Measurements from ENCODE around the gene EEPD1. TPM values are rescaled to one million over a fixed set of nuclear protein-coding genes. Genes with fewer than 3 reads are reported as not detected.

Gene EEPD1
- total RNA-seq, 1 donor = 9.0 TPM

DNA sequence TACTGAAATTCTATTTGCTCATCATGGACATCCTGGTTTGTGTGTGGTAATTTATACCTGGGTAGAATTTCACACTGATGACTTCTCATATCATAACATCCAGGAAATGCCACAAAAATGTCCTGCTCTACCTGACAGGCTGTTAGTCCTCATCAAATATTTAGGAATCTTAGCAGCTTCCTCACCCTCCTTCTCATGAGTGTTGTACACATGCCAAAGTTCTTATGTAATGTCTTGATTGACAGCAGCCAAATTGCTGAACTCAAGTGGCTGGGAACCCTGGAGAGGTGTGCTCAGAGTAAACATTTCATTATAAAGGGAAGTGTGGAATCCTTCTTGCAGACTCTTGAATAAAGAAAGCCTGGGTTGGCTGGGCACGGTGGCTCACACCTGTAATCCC is 8.9 kb downstream of the EEPD1 start:
- Histone ChIP-seq H3K9me3 (ENCODE audit: low read depth, low read length) (no peaks in the 10 kb centered on the region), H3K4me2 (ENCODE audit: insufficient read depth, low read length) (no peak overlapping the region), H3K36me3 (ENCODE audit: insufficient read depth, low read length) (no peaks in the 10 kb centered on the region), H3K79me2 (ENCODE audit: insufficient read depth, low read length) (peaks cover 5% of the 10 kb centered on the region), H3K4me3 (ENCODE audit: insufficient read depth, low read length) (no peak overlapping the region), H2AFZ (ENCODE audit: low read length) (no peak overlapping the region), H3K27ac (ENCODE audit: low read depth, low read length) (no peak overlapping the region), H3K4me1 (ENCODE audit: insufficient read depth, low read length) (peaks cover 7% of the 10 kb centered on the region), H3K27me3 (ENCODE audit: insufficient read depth, low read length) (no peaks in the 10 kb centered on the region), H4K20me1 (ENCODE audit: insufficient read depth, low read length) (peaks cover 3% of the 10 kb centered on the region)
- TF ChIP-seq, protein P1, sequence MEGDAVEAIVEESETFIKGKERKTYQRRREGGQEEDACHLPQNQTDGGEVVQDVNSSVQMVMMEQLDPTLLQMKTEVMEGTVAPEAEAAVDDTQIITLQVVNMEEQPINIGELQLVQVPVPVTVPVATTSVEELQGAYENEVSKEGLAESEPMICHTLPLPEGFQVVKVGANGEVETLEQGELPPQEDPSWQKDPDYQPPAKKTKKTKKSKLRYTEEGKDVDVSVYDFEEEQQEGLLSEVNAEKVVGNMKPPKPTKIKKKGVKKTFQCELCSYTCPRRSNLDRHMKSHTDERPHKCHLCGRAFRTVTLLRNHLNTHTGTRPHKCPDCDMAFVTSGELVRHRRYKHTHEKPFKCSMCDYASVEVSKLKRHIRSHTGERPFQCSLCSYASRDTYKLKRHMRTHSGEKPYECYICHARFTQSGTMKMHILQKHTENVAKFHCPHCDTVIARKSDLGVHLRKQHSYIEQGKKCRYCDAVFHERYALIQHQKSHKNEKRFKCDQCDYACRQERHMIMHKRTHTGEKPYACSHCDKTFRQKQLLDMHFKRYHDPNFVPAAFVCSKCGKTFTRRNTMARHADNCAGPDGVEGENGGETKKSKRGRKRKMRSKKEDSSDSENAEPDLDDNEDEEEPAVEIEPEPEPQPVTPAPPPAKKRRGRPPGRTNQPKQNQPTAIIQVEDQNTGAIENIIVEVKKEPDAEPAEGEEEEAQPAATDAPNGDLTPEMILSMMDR (IDR thresholded peaks at IDR 0.05; ENCODE audit: extremely low read depth, low read depth, low read length) = no peak
- no peak for DNase-seq (ENCODE audit: insufficient read length, low spot score, missing footprints)

DNA sequence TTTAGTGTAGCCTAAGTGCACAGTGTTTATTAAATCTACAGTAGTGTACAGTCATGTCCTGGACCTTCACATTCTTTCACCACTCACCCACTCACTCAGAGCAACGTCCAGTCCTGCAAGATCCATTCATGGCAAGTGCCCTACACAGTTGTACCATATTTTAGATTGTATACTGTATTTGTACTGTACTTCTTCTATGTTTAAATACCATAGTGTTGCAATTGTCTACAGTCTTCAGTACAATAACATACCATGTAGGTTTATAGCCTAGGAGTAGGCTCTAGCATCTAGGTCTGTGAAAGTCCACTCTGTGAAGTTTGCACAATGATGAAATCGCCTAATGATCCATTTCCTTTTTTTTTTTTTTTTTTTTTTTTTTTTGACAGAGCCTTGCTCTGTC is 12.0 kb downstream of the EEPD1 start:
- Histone ChIP-seq H3K79me2 (ENCODE audit: insufficient read depth, low read length) (no peaks in the 10 kb centered on the region), H3K4me1 (ENCODE audit: insufficient read depth, low read length) (peaks cover 7% of the 10 kb centered on the region), H3K36me3 (ENCODE audit: insufficient read depth, low read length) (no peaks in the 10 kb centered on the region), H3K27ac (ENCODE audit: low read depth, low read length) (no peak overlapping the region), H2AFZ (ENCODE audit: low read length) (no peak overlapping the region), H3K4me2 (ENCODE audit: insufficient read depth, low read length) (peak overlapping the region; percentile 70), H3K27me3 (ENCODE audit: insufficient read depth, low read length) (no peaks in the 10 kb centered on the region), H4K20me1 (ENCODE audit: insufficient read depth, low read length) (no peaks in the 10 kb centered on the region), H3K9me3 (ENCODE audit: low read depth, low read length) (no peaks in the 10 kb centered on the region), H3K4me3 (ENCODE audit: insufficient read depth, low read length) (no peak overlapping the region)
- TF ChIP-seq, protein P1 (IDR thresholded peaks at IDR 0.05; ENCODE audit: extremely low read depth, low read depth, low read length) = no peak
- no peak for DNase-seq (ENCODE audit: insufficient read length, low spot score, missing footprints)

DNA sequence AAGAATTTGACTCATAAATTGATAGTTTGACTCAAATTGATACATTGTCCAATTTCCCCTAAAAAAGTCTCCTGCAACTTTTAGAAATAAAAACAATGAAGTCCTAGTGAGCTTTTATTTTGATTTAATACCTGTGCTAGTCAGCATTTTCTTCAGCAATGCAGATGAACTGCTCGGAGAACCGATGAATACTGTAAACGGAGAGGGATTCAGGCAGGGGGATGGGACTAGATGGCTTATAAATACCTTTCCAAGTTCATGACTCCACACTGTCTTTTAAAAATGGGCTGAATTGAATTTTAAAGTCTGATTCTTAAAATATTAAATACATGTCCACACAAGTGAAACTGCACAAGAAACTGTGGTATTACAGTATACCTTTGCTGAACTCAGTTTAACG is 12.7 kb downstream of the EEPD1 start:
- Histone ChIP-seq H3K9me3 (ENCODE audit: low read depth, low read length) (no peaks in the 10 kb centered on the region), H3K27ac (ENCODE audit: low read depth, low read length) (no peak overlapping the region), H3K4me1 (ENCODE audit: insufficient read depth, low read length) (peaks cover 7% of the 10 kb centered on the region), H3K79me2 (ENCODE audit: insufficient read depth, low read length) (no peaks in the 10 kb centered on the region), H3K4me3 (ENCODE audit: insufficient read depth, low read length) (no peak overlapping the region), H2AFZ (ENCODE audit: low read length) (no peak overlapping the region), H3K36me3 (ENCODE audit: insufficient read depth, low read length) (no peaks in the 10 kb centered on the region), H4K20me1 (ENCODE audit: insufficient read depth, low read length) (no peaks in the 10 kb centered on the region), H3K27me3 (ENCODE audit: insufficient read depth, low read length) (no peaks in the 10 kb centered on the region), H3K4me2 (ENCODE audit: insufficient read depth, low read length) (no peak overlapping the region)
- TF ChIP-seq, protein P1 (IDR thresholded peaks at IDR 0.05; ENCODE audit: extremely low read depth, low read depth, low read length) = no peak
- no peak for DNase-seq (ENCODE audit: insufficient read length, low spot score, missing footprints)

DNA sequence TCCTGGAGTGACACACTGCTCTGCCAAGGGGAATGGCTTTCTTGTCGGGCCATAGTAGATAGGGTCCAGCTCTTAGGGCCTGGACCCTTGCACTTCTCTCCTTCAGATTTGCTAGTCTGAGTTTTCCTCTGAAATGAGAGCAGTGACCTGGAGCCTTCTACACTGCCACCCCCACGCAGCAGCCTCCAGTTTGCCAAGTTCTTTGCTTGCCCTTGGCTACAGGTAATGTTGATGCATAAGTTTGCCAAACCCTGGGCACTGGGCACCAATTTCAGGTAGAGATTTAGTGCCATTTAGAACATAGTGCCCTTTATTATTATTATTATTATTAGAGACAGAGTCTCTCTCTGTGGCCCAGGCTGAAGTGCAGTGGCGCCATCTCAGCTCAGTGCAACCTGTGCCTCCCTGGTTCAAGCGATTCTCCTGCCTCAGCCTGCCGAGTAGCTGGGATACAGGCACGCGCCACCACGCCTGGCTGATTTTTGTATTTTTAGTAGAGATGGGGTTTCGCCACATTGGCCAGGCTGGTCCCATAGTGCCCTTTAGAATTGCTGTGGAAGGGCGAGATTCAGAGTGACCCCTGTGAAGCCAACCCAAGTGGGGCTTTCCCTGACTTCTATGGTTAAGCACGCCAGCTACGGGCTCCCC is 14.5 kb downstream of the EEPD1 start:
- H3K4me1 ChIP-seq (ENCODE audit: insufficient read depth, low read length) = peaks cover 7% of the 10 kb centered on the region
- no peak overlapping the region for H3K27ac ChIP-seq (ENCODE audit: low read depth, low read length)
- TF ChIP-seq, protein P1 (IDR thresholded peaks at IDR 0.05; ENCODE audit: extremely low read depth, low read depth, low read length) = no peak
- no peaks in the 10 kb centered on the region for H3K27me3 ChIP-seq (ENCODE audit: insufficient read depth, low read length)
- H4K20me1 ChIP-seq (ENCODE audit: insufficient read depth, low read length) = peaks cover 3% of the 10 kb centered on the region
- no peak overlapping the region for H2AFZ ChIP-seq (ENCODE audit: low read length)
- no peaks in the 10 kb centered on the region for H3K79me2 ChIP-seq (ENCODE audit: insufficient read depth, low read length)
- H3K36me3 ChIP-seq (ENCODE audit: insufficient read depth, low read length) = no peaks in the 10 kb centered on the region
- H3K9me3 ChIP-seq (ENCODE audit: low read depth, low read length) = no peaks in the 10 kb centered on the region
- DNase-seq (ENCODE audit: insufficient read length, low spot score, missing footprints) = no peak
- H3K4me2 ChIP-seq (ENCODE audit: insufficient read depth, low read length) = no peak overlapping the region
- no peak overlapping the region for H3K4me3 ChIP-seq (ENCODE audit: insufficient read depth, low read length)
